Stimulated activated effector memory CD8-positive, alpha-beta T cell treated with anti-CD3 and anti-CD28 coated beads, Interleukin-12 subunit alpha, Interleukin-12 subunit beta, amount 100 ng/mL, for 72 hours (primary cell): ENCODE results near the gene EMC10.
A peak's percentile ranks its signal among the peaks of the same experiment; 100 is the strongest.
"Not testable (repeated sequence)": the region's sequence is repeated elsewhere in the genome, so short reads cannot be mapped to it uniquely, and the experiment has no call there.

Experiments
- ATAC-seq: fragments of 150-1000 bp; cut with Tn5 transposase; 2 replicates; pipeline ENCODE4 v1.10.0; 2021
- DNase-seq, 2 donors: peaks; one replicate each; pipeline ENCODE4 v3.0.0; 2021 to 2022; ENCODE audit warnings: low spot score in 2 of 2
- H3K27ac Mint-ChIP-seq: one replicate; pipeline ENCODE4 v1.8.0; 2022; ENCODE audit warnings: mild to moderate bottlenecking, mixed read lengths
- H3K36me3 Mint-ChIP-seq: one replicate; pipeline ENCODE4 v1.8.0; 2022; ENCODE audit warnings: mild to moderate bottlenecking, mixed read lengths
- H3K4me1 Mint-ChIP-seq: one replicate; pipeline ENCODE4 v1.8.0; 2022; ENCODE audit warnings: mixed read lengths
- H3K4me3 Mint-ChIP-seq: one replicate; pipeline ENCODE4 v1.8.0; 2022; ENCODE audit warnings: mild to moderate bottlenecking, mixed read lengths
- H3K9me3 Mint-ChIP-seq: one replicate; pipeline ENCODE4 v1.8.0; 2022; ENCODE audit warnings: mixed read lengths

The EMC10 gene

DNA sequence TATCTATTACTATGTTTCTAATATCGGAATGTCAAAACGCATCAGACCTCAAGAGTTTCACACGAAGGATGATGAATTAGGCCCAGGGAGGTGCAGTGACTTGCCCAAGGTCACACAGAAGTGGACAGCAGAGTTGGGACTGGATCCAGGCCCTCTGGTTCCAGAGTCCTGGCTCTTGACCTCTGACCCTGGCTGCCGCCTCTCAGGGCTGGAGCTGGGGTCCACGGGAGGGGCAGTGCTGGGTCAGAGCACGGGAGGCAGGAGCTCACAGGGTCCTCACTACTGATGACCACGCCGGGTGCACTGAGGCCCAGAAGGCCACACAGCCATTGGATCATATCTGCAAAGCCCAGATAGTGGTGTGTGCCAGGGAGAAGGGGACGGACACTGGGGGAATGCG lies 46.6 kb downstream of the EMC10 start:
- Mint-ChIP-seq H3K4me1 (no peaks in the 10 kb centered on the region), H3K36me3 (no peaks in the 10 kb centered on the region), H3K9me3 (no peaks in the 10 kb centered on the region), H3K4me3 (no peak overlapping the region), H3K27ac (no peak overlapping the region)
- ATAC-seq (no peak), DNase-seq (no peak)

DNA sequence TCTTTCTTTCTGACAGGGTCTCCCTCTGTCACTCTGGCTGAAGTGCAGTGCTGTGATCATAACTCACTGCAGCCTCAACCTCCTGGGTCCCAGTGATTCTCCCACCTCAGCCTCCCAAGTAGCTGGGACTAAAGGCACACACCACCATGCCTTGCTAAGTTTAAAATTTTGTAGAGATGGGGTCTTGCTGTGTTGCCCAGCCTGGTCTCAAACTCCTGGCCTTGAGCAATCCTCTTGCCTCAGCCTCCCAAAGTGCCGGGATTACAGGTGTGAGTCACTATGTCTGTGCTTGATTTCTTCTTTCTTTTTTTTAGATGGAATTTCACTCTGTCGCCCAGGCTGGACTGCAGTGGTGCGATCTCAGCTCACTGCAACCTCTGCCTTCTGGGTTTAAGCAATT lies 51.7 kb downstream of the EMC10 start:
- not testable (repeated sequence) for ATAC-seq, DNase-seq, H3K9me3 Mint-ChIP-seq, H3K27ac Mint-ChIP-seq, H3K4me1 Mint-ChIP-seq, H3K4me3 Mint-ChIP-seq, H3K36me3 Mint-ChIP-seq

DNA sequence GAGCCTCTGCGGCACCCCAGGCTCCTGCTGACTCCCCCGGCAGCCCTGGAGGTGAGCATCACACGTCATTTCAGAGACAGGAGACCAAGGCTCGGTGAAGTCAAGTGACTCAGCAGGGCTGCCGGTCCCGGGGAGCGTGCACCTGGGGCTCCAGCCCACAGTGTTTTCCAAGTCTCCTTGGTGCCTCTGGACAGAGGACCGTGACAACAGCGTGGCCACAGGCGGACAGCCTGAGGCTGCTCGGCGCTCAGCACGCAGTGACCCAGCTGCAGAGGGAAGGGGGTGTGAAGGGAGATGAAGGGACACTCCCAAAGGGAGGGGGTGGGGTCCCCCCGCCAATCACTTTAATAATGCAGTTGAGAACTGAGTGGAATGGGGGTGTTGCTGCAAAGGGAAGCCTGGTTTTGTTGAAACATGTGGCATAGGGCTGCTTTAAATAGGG lies 54.9 kb downstream of the EMC10 start:
- no peak overlapping the region for H3K27ac Mint-ChIP-seq
- H3K4me3 Mint-ChIP-seq = no peak overlapping the region
- no peaks in the 10 kb centered on the region for H3K36me3 Mint-ChIP-seq
- DNase-seq = no peak
- peaks cover 11% of the 10 kb centered on the region for H3K9me3 Mint-ChIP-seq
- peak; percentile 16 for ATAC-seq
- H3K4me1 Mint-ChIP-seq = no peaks in the 10 kb centered on the region

DNA sequence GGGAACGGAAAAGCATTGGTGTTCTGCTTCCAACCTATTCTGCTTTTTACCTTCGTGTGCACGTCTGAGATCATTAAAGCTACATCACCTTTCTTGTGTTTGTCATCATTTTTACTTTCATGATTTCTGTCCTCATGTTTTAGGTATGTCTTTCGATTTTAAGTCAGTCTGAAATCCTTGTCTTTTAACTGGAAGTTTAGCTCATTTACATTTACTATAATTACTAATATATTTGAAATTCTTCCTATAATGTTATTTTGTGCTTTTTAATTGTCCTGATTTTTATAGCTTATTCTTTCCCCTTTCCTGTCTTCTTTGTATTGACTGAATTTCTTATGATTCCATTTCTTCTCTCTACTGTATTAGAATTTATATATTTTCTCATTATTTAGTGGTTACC lies 56.6 kb downstream of the EMC10 start:
- Mint-ChIP-seq H3K9me3 (peaks cover 11% of the 10 kb centered on the region), H3K36me3 (no peaks in the 10 kb centered on the region), H3K27ac (no peak overlapping the region), H3K4me1 (no peaks in the 10 kb centered on the region), H3K4me3 (no peak overlapping the region)
- DNase-seq (no peak), ATAC-seq (no peak)

DNA sequence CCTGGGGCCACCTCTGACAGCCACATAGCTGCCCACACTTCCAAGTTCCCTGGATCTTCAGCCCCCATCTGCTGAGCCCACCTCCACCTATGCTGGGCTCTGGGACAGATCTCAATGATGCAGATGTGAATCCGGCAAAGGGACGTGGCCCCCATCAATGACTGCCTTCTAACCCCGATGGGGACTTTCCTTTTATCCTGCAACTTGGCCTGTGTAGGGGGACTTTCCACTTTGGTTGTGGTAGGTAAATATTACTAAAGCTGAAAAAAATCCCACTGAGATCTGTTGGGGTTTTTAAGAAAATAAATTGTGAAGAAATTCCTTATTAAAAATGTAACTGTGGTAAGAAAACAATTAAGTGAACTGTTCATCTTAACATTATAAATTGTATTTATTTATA lies 58.2 kb downstream of the EMC10 start:
- ATAC-seq (no peak), DNase-seq (no peak)
- no peaks in the 10 kb centered on the region for H3K36me3 Mint-ChIP-seq
- H3K27ac Mint-ChIP-seq = no peak overlapping the region
- no peaks in the 10 kb centered on the region for H3K4me1 Mint-ChIP-seq
- H3K9me3 Mint-ChIP-seq = peaks cover 11% of the 10 kb centered on the region
- no peak overlapping the region for H3K4me3 Mint-ChIP-seq

DNA sequence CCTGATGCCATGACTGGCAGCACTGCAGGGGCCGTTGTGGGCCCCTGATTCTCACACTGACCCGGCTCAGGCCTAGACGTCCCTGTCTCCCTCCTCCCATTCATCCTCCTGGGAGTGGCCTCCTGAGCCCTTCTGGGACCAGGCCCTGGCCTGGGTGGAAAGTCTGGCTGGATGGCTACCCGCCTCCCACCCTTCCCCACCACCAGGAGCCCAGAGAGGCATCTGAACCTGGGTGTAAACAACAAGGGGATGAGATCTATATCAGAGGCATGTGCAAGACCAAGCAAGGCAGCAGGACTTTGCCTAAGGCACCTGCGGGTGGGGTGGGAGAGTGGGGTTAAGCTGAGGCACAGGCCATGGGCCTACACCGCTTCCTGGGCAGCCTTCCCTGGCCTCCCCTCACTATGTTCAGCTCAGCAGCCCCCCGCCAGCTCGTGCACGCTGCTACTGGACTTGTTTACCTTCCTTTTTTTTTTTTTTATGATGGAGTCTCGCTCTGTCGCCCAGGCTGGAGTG lies 59.4 kb downstream of the EMC10 start:
- Mint-ChIP-seq H3K4me3 (no peak overlapping the region), H3K27ac (no peak overlapping the region), H3K4me1 (no peaks in the 10 kb centered on the region), H3K9me3 (peaks cover 11% of the 10 kb centered on the region), H3K36me3 (no peaks in the 10 kb centered on the region)
- no peak for ATAC-seq
- no peak for DNase-seq

DNA sequence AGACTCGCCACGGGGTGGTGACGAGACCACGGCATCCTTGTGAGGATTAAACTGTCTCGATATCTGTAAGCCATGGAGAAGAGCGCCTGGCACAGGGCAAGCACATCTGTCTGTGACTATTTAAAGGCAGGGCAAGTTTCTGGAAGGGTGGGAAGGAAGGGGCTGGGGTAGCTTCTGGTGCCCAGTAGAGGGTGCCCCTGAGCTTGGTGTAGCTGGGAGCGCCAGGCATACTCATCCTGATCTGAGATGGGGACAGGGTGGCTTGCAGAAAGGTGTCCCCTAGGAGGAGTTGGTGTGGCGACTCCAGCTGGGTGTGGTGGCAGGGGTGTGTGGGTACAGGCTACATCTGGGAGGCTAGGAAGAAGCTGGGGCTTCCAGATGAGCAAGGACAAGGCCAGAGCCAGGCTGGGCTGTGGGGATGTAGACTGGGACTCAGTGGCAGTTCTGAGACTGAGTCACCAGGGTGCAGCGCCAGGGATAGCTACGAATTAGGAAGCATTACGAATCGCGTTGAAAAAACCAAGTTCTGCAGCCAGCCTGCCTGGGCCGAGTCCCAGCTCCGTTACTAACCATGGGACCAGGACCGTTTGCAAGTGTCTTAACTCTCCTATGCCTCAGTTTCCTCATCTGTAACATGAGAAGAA lies 60.5 kb downstream of the EMC10 start:
- Mint-ChIP-seq H3K27ac (no peak overlapping the region), H3K36me3 (no peaks in the 10 kb centered on the region), H3K9me3 (peaks cover 11% of the 10 kb centered on the region), H3K4me3 (no peak overlapping the region), H3K4me1 (no peaks in the 10 kb centered on the region)
- ATAC-seq (no peak), DNase-seq (no peak)

DNA sequence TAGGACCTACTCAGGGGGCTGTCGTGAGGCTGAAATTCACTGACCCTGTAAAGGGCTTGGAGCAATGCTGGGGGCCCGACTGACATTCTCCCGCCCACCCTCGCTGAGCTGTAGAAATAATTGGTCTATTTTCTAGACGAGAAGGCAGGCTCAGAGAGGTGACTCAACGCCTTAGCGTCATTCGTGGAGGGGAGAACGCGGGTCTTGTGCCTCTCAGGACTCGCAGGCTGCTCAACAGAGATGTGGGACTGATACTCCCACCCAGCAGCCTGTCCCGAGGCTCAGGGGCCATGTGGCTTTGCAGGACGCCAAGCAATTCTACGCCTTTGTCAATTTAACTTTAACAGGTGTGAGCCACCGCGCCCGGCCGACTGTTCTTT lies 61.0 kb downstream of the EMC10 start:
- Mint-ChIP-seq H3K36me3 (no peaks in the 10 kb centered on the region), H3K4me1 (no peaks in the 10 kb centered on the region), H3K4me3 (no peak overlapping the region), H3K9me3 (peaks cover 9% of the 10 kb centered on the region), H3K27ac (no peak overlapping the region)
- ATAC-seq (no peak), DNase-seq (no peak)

DNA sequence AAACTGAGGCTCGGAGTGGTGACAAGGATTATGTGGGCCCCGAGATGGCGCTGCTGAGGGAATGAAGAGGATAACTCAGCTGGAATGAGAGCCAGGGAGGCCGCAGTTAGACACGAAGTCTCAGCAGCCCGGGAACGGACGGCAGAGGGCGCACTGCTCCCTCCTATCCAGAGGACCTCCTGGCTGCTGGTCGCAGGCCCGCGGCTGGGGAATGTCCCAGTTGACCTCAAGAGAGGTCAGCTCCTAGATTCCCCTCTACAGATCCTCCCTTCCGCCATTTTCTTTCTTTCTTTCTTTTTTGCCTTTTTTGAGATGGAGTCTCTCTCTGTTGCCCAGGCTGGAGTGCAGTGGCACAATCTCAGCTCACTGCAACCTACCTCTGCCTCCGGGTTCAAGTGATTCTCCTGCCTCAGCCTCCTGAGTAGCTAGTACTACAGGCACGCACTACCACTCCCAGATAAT lies 61.5 kb downstream of the EMC10 start:
- Mint-ChIP-seq H3K4me3 (no peak overlapping the region), H3K4me1 (no peaks in the 10 kb centered on the region), H3K36me3 (no peaks in the 10 kb centered on the region), H3K9me3 (peaks cover 6% of the 10 kb centered on the region), H3K27ac (no peak overlapping the region)
- DNase-seq (peak; percentile 53 to 77), ATAC-seq (peak; percentile 73)
